ENCODE data around the gene GRID1.

- TF ChIP-seq GATA3 (IDR thresholded peaks at IDR 0.05; ENCODE audit: low read depth, low read length) (no peak), GATA2 (IDR thresholded peaks at IDR 0.05; ENCODE audit: low read depth, low read length) (no peak)
These were observed 41.4 kb downstream of the GRID1 start for GRCh38 chr10:86325158-86325557.

Data from SH-SY5Y (cell line).